GM18499 (cell line): Measurements from ENCODE around the gene GOLGA6L2.

Experiments
- ATAC-seq: cut with Tn5 transposase; IDR thresholded peaks from one replicate; pipeline ENCODE4 v1.9.1; 2021; ENCODE audit warnings: moderate number of reproducible peaks; ENCODE audit not compliant: insufficient read depth, unreplicated experiment

GOLGA6L2 gene

DNA sequence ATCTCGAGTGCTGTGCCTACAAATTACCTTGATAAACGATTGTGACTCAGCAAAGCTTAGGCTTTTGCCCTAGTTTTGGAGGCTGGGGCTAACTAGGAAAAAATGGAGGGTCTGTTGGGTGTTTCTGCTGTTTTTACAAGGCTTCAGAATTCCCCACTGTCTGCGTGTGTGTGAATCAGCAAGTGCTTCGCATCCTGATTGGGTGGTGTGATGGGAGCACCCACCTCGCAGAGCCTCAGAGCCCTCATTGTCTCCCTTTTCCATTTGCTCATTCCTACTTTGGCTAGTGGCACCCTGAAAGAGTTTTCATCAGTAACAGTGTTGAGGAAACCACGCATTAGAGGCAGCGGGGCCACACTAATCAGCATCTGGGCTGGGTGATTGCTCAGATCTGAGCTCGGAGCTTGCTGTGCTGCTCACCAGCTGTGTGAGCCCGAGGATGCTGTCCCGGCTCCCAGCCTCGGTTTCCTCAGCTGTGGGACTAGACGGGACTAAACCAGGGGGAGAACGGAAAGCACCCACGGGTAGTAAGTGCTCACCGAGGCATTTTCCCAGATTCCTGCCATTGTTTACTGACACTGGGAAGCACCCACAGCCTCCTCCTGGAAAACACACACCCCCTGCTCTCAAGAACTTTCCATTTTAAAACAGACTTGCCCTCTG lies 51.9 kb downstream of the GOLGA6L2 start:
- ATAC-seq = no peak
